ENCODE data around the gene CLIC5. TPM values are rescaled to one million over a fixed set of nuclear protein-coding genes. Genes with fewer than 3 reads are reported as not detected.

Gene CLIC5
- total RNA-seq, 1 experiment from 2014 or later: 0.05 TPM

GRCh38 chr6:45972795-45973503, 42.7 kb downstream of the CLIC5 start:
- ATAC-seq: no peak
- ChIA-PET POLR2A (no interaction called here), CTCF (no interaction called here)
- Histone ChIP-seq H3K27me3 (ENCODE audit: control insufficient read depth, insufficient read depth, low read length) (0 out of 2 replicates have a peak, but pooled peaks cover 2% of the 10 kb centered on the region), H3K27ac (ENCODE audit: low read length) (no peak overlapping the region), H3K4me3 (ENCODE audit: low read depth in 2 of 2, low read length in 2 of 2) (no peak overlapping the region), H3K9me3 (ENCODE audit: control insufficient read depth, insufficient read depth, low read depth, low read length) (no peaks in the 10 kb centered on the region), H3K4me1 (ENCODE audit: control insufficient read depth, insufficient read depth, low read length) (no peaks in the 10 kb centered on the region), H3K36me3 (ENCODE audit: control insufficient read depth, insufficient read depth, low read length) (no peaks in the 10 kb centered on the region)
- BruUV-seq (replicated peaks): no TSS peak
- no peak for TF ChIP-seq SIN3A (IDR thresholded peaks at IDR 0.05; ENCODE audit: borderline replicate concordance, insufficient read depth, low read depth, low read length)
- no peak for TF ChIP-seq POLR2AphosphoS5 (IDR thresholded peaks at IDR 0.05; ENCODE audit: low read depth, low read length)
- no peak for TF ChIP-seq REST (IDR thresholded peaks at IDR 0.05; ENCODE audit: insufficient read depth in 1 of 2, low read depth in 2 of 2, low read length in 1 of 2)
- no peak for TF ChIP-seq TCF7L2 (IDR thresholded peaks at IDR 0.05; ENCODE audit: low read depth, low read length)
- TF ChIP-seq CTCF (IDR thresholded peaks at IDR 0.05): no peak
- in situ Hi-C loops (cut with HindIII; ENCODE audit: low pct_unique_long_range_greater_than_20kb, low sequenced_read_pairs) (no loop called here), intact Hi-C loops (cut with micrococcal nuclease; ENCODE audit: unreplicated experiment) (no loop called here)
- DNase-seq (ENCODE audit: low read depth, low spot score): no peak

GRCh38 chr6:45971287-45971686, 44.4 kb downstream of the CLIC5 start:
- Histone ChIP-seq H3K27me3 (ENCODE audit: control insufficient read depth, insufficient read depth, low read length) (0 out of 2 replicates have a peak, but pooled peaks cover 2% of the 10 kb centered on the region), H3K4me3 (ENCODE audit: low read depth in 2 of 2, low read length in 2 of 2) (no peak overlapping the region), H3K4me1 (ENCODE audit: control insufficient read depth, insufficient read depth, low read length) (no peaks in the 10 kb centered on the region), H3K36me3 (ENCODE audit: control insufficient read depth, insufficient read depth, low read length) (no peaks in the 10 kb centered on the region), H3K27ac (ENCODE audit: low read length) (no peak overlapping the region), H3K9me3 (ENCODE audit: control insufficient read depth, insufficient read depth, low read depth, low read length) (no peaks in the 10 kb centered on the region)
- CTCF ChIA-PET: no interaction called here
- no peak for ATAC-seq
- intact Hi-C loops (cut with micrococcal nuclease; ENCODE audit: unreplicated experiment) (no loop called here), in situ Hi-C loops (cut with HindIII; ENCODE audit: low pct_unique_long_range_greater_than_20kb, low sequenced_read_pairs) (no loop called here)
- TF ChIP-seq SIN3A (IDR thresholded peaks at IDR 0.05; ENCODE audit: borderline replicate concordance, insufficient read depth, low read depth, low read length) (no peak), CTCF (IDR thresholded peaks at IDR 0.05) (no peak)
- BruUV-seq (replicated peaks): no TSS peak
- DNase-seq (ENCODE audit: low read depth, low spot score): no peak
- POLR2A ChIA-PET: no interaction called here

Data from Panc1 (cell line).